PC-9 (cell line): ENCODE results near the gene ARSG. TPM values are rescaled to one million over a fixed set of nuclear protein-coding genes. Genes with fewer than 3 reads are reported as not detected.

Experiments
- BruUV-seq: library from RNA; stranded (reverse); fragments of 400-500 nt; replicated peaks from 2 replicates; lab custom pipeline; 2021; lab: Mats Ljungman, UMichigan
- CTCF ChIA-PET: fragments of 300-600 bp; sonication (Branson Sonifier 250); formaldehyde crosslinking; loops from one replicate; lab custom pipeline; 2022; ENCODE audit warnings: antibody characterized with exemption; lab: Charles Lee
- POLR2A ChIA-PET: fragments of 300-600 bp; sonication (Branson Sonifier 250); formaldehyde crosslinking; loops from one replicate; lab custom pipeline; 2022; ENCODE audit warnings: antibody characterized with exemption; ENCODE audit not compliant: unreplicated experiment; lab: Charles Lee
- DNase-seq, 2 experiments: peaks; one replicate each; pipeline versions ENCODE4 v3.0.0 to v3.0.0-alpha.2; 2015 to 2022; ENCODE audit warnings: mixed read lengths in 1 of 2
- H2AFZ ChIP-seq: fragments of 200-600 bp; sonication (generic); 2 replicates; pipeline ENCODE4 v1.8.1; 2017; ENCODE audit warnings: antibody characterized with exemption
- H3F3A ChIP-seq: fragments of 200-600 bp; sonication (generic); 2 replicates; pipeline ENCODE4 v1.8.1; 2017; ENCODE audit warnings: antibody characterized with exemption, mild to moderate bottlenecking, low read depth; ENCODE audit not compliant: insufficient read depth
- H3K27ac ChIP-seq: fragments of 200-600 bp; sonication (generic); 2 replicates; pipeline ENCODE4 v1.6.1; 2016; ENCODE audit warnings: mixed run types
- H3K27me3 ChIP-seq: fragments of 200-600 bp; sonication (generic); 2 replicates; pipeline ENCODE4 v1.6.1; 2016; ENCODE audit warnings: low read depth, mixed run types; ENCODE audit not compliant: insufficient read depth
- H3K36me3 ChIP-seq: fragments of 200-600 bp; sonication (generic); 2 replicates; pipeline ENCODE4 v1.6.1; 2016; ENCODE audit warnings: low read depth, mixed run types
- H3K4me1 ChIP-seq: fragments of 200-600 bp; sonication (generic); replicated peaks from 2 replicates; pipeline ENCODE4 v1.6.1; 2016; ENCODE audit warnings: mixed run types; ENCODE audit not compliant: insufficient read depth
- H3K4me2 ChIP-seq: fragments of 200-600 bp; sonication (generic); 2 replicates; pipeline ENCODE4 v1.6.1; 2017; ENCODE audit warnings: mixed run types
- H3K4me3 ChIP-seq: fragments of 200-600 bp; sonication (generic); 2 replicates; pipeline ENCODE4 v1.6.1; 2016; ENCODE audit warnings: mixed run types
- H3K79me2 ChIP-seq: fragments of 200-600 bp; sonication (generic); 2 replicates; pipeline ENCODE4 v1.6.1; 2017; ENCODE audit warnings: low read depth, mixed run types
- H3K9me2 ChIP-seq: fragments of 200-600 bp; sonication (generic); 2 replicates; pipeline ENCODE4 v1.8.1; 2017; ENCODE audit warnings: mild to moderate bottlenecking; ENCODE audit not compliant: insufficient read depth
- H3K9me3 ChIP-seq: fragments of 200-600 bp; sonication (generic); 2 replicates; pipeline ENCODE4 v1.8.1; 2016; ENCODE audit warnings: low read depth; ENCODE audit not compliant: insufficient read depth
- H4K20me1 ChIP-seq: fragments of 200-600 bp; sonication (generic); 2 replicates; pipeline ENCODE4 v1.8.1; 2017; ENCODE audit not compliant: insufficient read depth
- CTCF ChIP-seq: fragments of 200-600 bp; sonication (generic); conservative IDR thresholded peaks from 2 replicates; pipeline ENCODE4 v1.6.1; 2017; ENCODE audit warnings: mixed run types, antibody characterized with exemption, mild to moderate bottlenecking, moderate library complexity
- EZH2 ChIP-seq: fragments of 200-600 bp; sonication (generic); IDR thresholded peaks from 2 replicates; pipeline ENCODE4 v1.8.0; 2017; ENCODE audit warnings: antibody characterized with exemption, low read depth
- intact Hi-C: fragments of 100-400 bp; cut with micrococcal nuclease; formaldehyde crosslinking; loops from one replicate; pipeline ENCODE4 v1.10.0; 2022; ENCODE audit not compliant: unreplicated experiment
- total RNA-seq: library from RNA; stranded (reverse); gene quantifications from 2 replicates; pipeline ENCODE4 v1.2.3, GENCODE V29; 2021

Gene ARSG
- total RNA-seq, 1 experiment from 2014 or later, result 4.0 TPM

DNA sequence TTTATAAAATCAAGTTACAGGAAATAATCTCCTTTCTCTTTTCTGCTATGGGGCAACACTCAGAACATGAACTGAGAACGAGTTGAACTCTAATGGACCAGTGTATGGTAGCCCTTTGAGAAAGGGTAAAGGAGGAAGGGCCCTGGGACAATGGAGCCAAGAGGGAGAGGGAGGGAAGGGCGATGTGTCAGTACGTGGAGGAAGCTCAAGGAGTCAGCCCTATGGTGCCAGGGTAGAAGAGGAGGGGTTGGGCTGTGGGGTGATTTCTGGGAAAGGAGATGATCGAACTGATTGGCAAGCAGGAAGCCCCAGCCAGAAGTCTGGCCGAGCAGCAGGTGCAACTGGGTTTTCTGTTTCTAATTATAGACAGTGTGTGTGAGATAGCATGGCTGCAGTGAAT, 170.3 kb downstream of the ARSG start:
- DNase-seq, result no peak
- no TSS peak for BruUV-seq
- CTCF ChIA-PET, result no interaction called here
- Histone ChIP-seq H4K20me1 (no peaks in the 10 kb centered on the region), H3K36me3 (no peaks in the 10 kb centered on the region), H3F3A (0 out of 2 replicates have a peak, but pooled peaks cover 6% of the 10 kb centered on the region), H3K4me2 (no peak overlapping the region), H3K9me2 (no peaks in the 10 kb centered on the region), H3K27ac (no peak overlapping the region), H3K79me2 (no peaks in the 10 kb centered on the region), H3K27me3 (no peaks in the 10 kb centered on the region), H3K9me3 (no peaks in the 10 kb centered on the region), H2AFZ (peak overlapping the region; percentile 70; the same call in 1 of the 2 replicates), H3K4me3 (no peak overlapping the region), H3K4me1 (peaks cover 16% of the 10 kb centered on the region; the same call in 1 of the 2 replicates)
- intact Hi-C loops, result loop anchor here (10.0 kb wide), 3 partner anchors 357 to 1747 kb away; no protein-coding TSS in a partner anchor
- POLR2A ChIA-PET, result no interaction called here
- no peak for TF ChIP-seq EZH2

- H3K9me3 ChIP-seq, result no peaks in the 10 kb centered on the region
- TF ChIP-seq CTCF (peak; percentile 87), EZH2 (no peak)
- H3K4me1 ChIP-seq, result peaks cover 16% of the 10 kb centered on the region; the same call in 1 of the 2 replicates
- ChIA-PET CTCF (no interaction called here), POLR2A (no interaction called here)
- H3K9me2 ChIP-seq, result no peaks in the 10 kb centered on the region
- H2AFZ ChIP-seq, result 0 out of 2 replicates have a peak overlapping the region, but pooled peaks have one; percentile 42
- no peaks in the 10 kb centered on the region for H3K27me3 ChIP-seq
- no peak overlapping the region for H3K4me3 ChIP-seq
- no peaks in the 10 kb centered on the region for H3K36me3 ChIP-seq
- no TSS peak for BruUV-seq
- H4K20me1 ChIP-seq, result no peaks in the 10 kb centered on the region
- peak; percentile 66 to 78 for DNase-seq
- intact Hi-C loops, result loop anchor here (1.0 to 10.0 kb wide), 4 partner anchors 290 to 1748 kb away; no protein-coding TSS in a partner anchor
- H3K27ac ChIP-seq, result no peak overlapping the region
- 0 out of 2 replicates have a peak, but pooled peaks cover 6% of the 10 kb centered on the region for H3F3A ChIP-seq
- no peaks in the 10 kb centered on the region for H3K79me2 ChIP-seq
- H3K4me2 ChIP-seq, result peak overlapping the region; percentile 55
These were observed 171.3 kb downstream of the ARSG start for GRCh38 chr17:68462381-68463210.

- POLR2A ChIA-PET, result no interaction called here
- no peak overlapping the region for H2AFZ ChIP-seq
These were observed 172.1 kb downstream of the ARSG start for GRCh38 chr17:68463211-68464019.

More at GRCh38 chr17:68463211-68464019, 172.1 kb downstream of the ARSG start:
- Histone ChIP-seq H3K4me1 (peaks cover 11% of the 10 kb centered on the region; the same call in 1 of the 2 replicates), H3F3A (0 out of 2 replicates have a peak, but pooled peaks cover under 1% of the 10 kb centered on the region), H3K9me3 (no peaks in the 10 kb centered on the region), H3K9me2 (no peaks in the 10 kb centered on the region), H3K27me3 (no peaks in the 10 kb centered on the region), H3K36me3 (no peaks in the 10 kb centered on the region), H4K20me1 (no peaks in the 10 kb centered on the region), H3K4me2 (no peak overlapping the region), H3K27ac (no peak overlapping the region), H3K4me3 (no peak overlapping the region), H3K79me2 (no peaks in the 10 kb centered on the region)
- BruUV-seq, result no TSS peak
- TF ChIP-seq CTCF (peak; percentile 32; the same call in 1 of the 2 replicates), EZH2 (no peak)
- CTCF ChIA-PET, result no interaction called here
- no peak for DNase-seq
- intact Hi-C loops, result loop anchor here (1.0 to 10.0 kb wide), 4 partner anchors 291 to 1749 kb away; no protein-coding TSS in a partner anchor
